ENCODE results near the gene PDZRN3.

The PDZRN3 gene

DNA sequence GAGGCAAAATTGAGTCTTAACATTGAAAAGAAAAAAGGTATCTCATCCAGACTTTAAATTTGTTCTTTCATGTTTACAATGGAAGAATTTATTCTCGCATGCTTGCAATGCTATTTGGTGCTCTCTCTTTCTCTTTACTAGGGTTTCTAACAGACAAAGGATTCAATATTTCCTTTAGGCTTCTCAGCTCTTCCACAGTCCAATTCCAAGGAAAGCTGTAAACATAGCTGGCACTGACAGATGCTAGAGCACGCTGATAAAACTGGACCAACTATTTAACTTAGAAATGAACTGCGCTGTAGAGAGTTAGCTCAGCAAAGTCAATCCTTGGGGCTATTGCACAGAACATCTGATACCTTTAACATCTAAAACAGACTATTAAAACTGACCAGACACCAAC is 81.3 kb downstream of the PDZRN3 start:
- no peak overlapping the region for H3K4me3 Mint-ChIP-seq
- H3K4me1 Mint-ChIP-seq (ENCODE audit: low read depth): no peaks in the 10 kb centered on the region
- no peak overlapping the region for H3K27ac Mint-ChIP-seq
- H3K36me3 Mint-ChIP-seq (ENCODE audit: low read depth): no peaks in the 10 kb centered on the region
- H3K9me3 Mint-ChIP-seq: no peaks in the 10 kb centered on the region
- H3K27me3 Mint-ChIP-seq: peaks cover 3% of the 10 kb centered on the region

DNA sequence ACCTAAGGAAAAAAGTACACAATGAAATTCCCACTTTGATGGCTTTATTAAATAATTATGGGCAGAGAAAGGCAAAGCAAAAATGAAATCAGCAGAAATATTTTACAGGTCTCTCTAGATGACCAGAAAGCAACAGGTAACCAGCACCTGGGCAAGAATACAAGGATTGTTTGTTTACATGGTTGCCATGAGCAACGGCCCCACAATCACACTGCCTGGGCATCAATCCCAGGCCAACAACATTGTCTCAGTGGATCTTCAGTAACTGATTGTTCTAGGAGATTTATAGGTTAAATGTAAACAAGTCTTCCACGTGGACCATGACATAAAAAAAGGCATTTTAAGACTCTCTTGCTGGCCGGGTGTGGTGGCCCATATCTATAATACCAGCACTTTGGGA is 82.6 kb downstream of the PDZRN3 start:
- Mint-ChIP-seq H3K4me3 (no peak overlapping the region), H3K27ac (no peak overlapping the region), H3K4me1 (ENCODE audit: low read depth) (no peaks in the 10 kb centered on the region), H3K36me3 (ENCODE audit: low read depth) (no peaks in the 10 kb centered on the region), H3K9me3 (no peaks in the 10 kb centered on the region), H3K27me3 (peaks cover 3% of the 10 kb centered on the region)

DNA sequence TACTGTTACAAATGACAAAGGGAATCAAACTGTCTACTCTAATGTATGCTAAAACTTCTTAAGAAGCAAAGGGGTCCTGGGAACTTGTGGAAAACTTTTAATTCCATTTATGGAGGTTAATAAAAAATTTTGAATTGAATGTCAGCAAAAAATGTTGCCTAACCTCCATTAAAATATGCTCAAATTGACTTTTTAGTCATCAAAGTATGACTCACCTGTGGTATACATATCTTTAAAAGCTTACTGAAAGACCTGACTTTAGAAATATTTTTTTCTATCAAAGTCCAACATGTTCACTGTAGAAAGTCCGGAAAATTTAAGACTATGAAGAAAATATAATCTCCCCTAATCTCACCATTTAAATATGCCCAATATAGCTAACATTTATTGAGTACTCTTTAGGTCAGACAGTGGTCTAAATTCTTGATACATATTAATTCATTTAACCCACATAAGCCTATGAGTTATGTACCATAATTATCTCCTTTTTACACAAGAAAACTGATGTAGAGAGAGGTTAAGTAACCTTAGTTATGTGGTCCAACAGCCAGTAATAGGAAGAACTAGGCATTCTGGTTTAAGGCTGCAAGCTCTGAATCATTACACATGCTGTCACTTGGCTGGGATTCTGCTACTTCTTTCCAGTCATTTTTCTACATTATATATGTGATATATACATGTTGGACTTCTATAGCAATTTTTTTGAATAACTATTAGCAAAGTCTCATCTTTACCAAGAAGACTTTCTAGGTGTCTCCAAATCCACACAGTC is 83.6 kb downstream of the PDZRN3 start:
- peaks cover 3% of the 10 kb centered on the region for H3K27me3 Mint-ChIP-seq
- H3K4me1 Mint-ChIP-seq (ENCODE audit: low read depth): no peaks in the 10 kb centered on the region
- no peaks in the 10 kb centered on the region for H3K9me3 Mint-ChIP-seq
- H3K36me3 Mint-ChIP-seq (ENCODE audit: low read depth): no peaks in the 10 kb centered on the region
- no peak overlapping the region for H3K27ac Mint-ChIP-seq
- H3K4me3 Mint-ChIP-seq: no peak overlapping the region

DNA sequence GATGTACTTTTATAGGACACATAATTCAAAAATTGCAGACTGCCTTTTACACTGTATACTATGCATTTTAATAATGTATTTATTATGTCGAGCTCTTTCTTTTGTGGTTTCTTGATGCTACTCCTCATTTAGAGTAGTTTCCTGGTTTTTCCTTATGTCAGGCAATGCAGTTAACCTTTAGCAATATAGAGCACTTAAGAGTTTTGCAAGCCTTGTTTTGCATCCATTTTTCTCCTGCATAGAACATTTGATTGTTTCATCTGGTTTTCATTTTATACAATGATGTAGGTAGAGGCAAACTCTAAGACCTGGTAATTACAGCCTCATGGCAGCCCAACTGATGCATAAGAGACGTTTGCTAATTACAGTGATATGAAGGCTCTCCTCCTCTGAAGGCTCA is 86.3 kb downstream of the PDZRN3 start:
- Mint-ChIP-seq H3K27ac (no peak overlapping the region), H3K9me3 (no peaks in the 10 kb centered on the region), H3K36me3 (ENCODE audit: low read depth) (no peaks in the 10 kb centered on the region), H3K4me1 (ENCODE audit: low read depth) (no peaks in the 10 kb centered on the region), H3K4me3 (no peak overlapping the region), H3K27me3 (peaks cover 8% of the 10 kb centered on the region)

DNA sequence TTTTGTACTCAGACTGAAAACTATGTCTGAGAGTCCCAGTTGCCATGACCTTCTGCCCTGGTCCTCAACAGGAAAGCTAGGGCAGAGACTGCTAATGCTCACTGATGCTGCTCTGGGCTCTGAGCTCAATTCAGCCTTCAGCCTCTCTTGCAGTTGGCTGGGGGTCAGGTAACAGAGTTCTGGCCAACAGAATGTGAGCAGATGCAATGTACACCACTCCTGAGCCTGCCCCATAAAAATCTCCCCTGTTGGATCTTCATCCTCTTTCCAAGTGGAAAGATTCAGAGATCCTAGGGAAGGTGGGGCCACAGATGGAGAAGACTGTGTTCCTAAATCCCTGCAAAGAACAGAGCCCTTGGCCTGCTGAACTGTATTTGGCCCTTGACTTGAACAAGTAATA is 87.8 kb downstream of the PDZRN3 start:
- no peaks in the 10 kb centered on the region for H3K9me3 Mint-ChIP-seq
- H3K4me1 Mint-ChIP-seq (ENCODE audit: low read depth): no peaks in the 10 kb centered on the region
- H3K36me3 Mint-ChIP-seq (ENCODE audit: low read depth): no peaks in the 10 kb centered on the region
- no peak overlapping the region for H3K27ac Mint-ChIP-seq
- H3K27me3 Mint-ChIP-seq: peaks cover 7% of the 10 kb centered on the region
- H3K4me3 Mint-ChIP-seq: no peak overlapping the region

DNA sequence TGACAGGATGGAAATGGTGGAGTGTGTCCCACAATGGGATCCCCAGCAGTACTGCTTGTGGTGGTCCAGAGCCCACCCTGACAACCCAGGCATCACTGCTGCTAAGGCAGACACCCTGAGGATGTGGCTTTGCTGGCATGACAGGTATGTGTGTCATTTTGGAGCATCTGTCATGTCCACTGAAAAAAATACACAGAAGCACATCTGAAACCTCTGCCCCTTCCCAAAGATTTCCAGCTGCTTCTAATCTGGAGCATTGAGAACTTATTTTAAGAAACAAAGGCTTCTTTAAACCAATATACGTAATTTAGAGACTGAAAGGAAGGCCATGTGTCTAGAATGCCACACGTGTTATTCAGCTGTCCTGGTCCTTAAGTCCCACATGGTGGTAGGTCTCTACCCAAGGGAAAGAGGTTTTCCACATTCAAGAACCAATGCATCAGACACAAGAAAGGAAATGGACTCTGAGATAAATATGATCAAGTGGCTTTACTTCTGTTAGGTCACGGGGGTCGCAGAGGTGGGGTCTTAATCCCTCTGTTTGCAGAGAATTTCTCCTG is 88.3 kb downstream of the PDZRN3 start:
- no peaks in the 10 kb centered on the region for H3K36me3 Mint-ChIP-seq (ENCODE audit: low read depth)
- H3K27ac Mint-ChIP-seq: no peak overlapping the region
- peaks cover 7% of the 10 kb centered on the region for H3K27me3 Mint-ChIP-seq
- no peak overlapping the region for H3K4me3 Mint-ChIP-seq
- H3K4me1 Mint-ChIP-seq (ENCODE audit: low read depth): no peaks in the 10 kb centered on the region
- H3K9me3 Mint-ChIP-seq: peaks cover under 1% of the 10 kb centered on the region

DNA sequence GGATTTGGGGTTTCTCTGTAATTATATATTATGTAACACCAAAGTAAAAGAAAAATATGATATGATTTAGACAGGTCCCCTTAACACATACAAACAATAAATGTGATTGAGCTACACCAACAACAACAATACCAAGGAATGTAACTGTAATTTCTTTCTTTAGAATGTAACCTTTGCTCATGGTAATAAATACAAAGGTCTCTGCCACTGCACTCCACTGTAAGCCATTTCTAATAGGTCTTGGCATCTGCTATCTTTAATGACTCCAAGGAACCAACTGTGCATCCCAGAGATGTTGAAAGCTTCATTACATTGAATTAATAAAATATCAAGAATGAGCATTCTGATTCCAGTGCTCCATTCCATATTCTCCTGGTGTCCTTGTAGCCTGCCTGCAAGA is 88.8 kb downstream of the PDZRN3 start:
- no peak overlapping the region for H3K27ac Mint-ChIP-seq
- H3K27me3 Mint-ChIP-seq: peaks cover 11% of the 10 kb centered on the region
- H3K36me3 Mint-ChIP-seq (ENCODE audit: low read depth): no peaks in the 10 kb centered on the region
- peaks cover 4% of the 10 kb centered on the region for H3K9me3 Mint-ChIP-seq
- H3K4me3 Mint-ChIP-seq: no peak overlapping the region
- H3K4me1 Mint-ChIP-seq (ENCODE audit: low read depth): no peaks in the 10 kb centered on the region

DNA sequence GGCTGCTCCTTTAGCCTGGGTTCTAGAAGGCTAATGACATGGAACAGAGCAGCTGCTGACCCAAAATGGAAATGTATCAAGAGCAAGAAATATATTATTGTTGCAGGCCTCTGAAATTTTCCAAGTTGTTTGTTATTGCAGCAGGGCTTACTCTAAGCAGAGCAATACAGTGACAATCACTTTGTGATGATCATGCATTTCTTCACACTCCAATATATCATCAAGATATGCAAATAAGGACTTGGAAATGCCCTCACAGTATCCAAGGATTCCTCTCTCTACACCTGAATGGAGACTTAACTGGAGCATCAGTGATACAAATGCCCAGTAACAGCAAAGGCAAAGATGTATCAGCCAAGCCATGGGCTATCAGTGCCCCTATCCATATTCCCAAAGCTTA is 89.6 kb downstream of the PDZRN3 start:
- Mint-ChIP-seq H3K27me3 (peaks cover 11% of the 10 kb centered on the region), H3K4me3 (no peak overlapping the region), H3K27ac (no peak overlapping the region), H3K9me3 (peaks cover 4% of the 10 kb centered on the region), H3K36me3 (ENCODE audit: low read depth) (no peaks in the 10 kb centered on the region), H3K4me1 (ENCODE audit: low read depth) (no peaks in the 10 kb centered on the region)

DNA sequence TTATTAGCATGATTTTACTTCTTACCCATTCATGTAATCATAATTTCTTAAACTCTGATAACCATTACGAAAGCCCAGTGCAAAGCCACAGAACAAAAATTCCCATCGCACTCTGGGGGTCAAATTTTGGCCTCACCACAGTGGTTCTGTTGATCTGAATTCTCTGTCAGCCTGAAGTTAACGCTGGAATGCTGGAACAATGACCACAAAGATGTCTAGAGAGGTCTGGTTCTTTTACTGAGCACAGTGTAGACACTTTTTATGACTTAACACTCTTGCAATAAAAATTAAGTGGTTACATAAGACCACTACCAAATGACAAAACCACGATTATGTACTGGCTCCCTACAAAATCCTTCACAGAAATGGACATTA is 94.7 kb downstream of the PDZRN3 start:
- Mint-ChIP-seq H3K4me1 (ENCODE audit: low read depth) (no peaks in the 10 kb centered on the region), H3K36me3 (ENCODE audit: low read depth) (no peaks in the 10 kb centered on the region), H3K27me3 (peaks cover 11% of the 10 kb centered on the region), H3K4me3 (no peak overlapping the region), H3K9me3 (peaks cover 4% of the 10 kb centered on the region), H3K27ac (no peak overlapping the region)

DNA sequence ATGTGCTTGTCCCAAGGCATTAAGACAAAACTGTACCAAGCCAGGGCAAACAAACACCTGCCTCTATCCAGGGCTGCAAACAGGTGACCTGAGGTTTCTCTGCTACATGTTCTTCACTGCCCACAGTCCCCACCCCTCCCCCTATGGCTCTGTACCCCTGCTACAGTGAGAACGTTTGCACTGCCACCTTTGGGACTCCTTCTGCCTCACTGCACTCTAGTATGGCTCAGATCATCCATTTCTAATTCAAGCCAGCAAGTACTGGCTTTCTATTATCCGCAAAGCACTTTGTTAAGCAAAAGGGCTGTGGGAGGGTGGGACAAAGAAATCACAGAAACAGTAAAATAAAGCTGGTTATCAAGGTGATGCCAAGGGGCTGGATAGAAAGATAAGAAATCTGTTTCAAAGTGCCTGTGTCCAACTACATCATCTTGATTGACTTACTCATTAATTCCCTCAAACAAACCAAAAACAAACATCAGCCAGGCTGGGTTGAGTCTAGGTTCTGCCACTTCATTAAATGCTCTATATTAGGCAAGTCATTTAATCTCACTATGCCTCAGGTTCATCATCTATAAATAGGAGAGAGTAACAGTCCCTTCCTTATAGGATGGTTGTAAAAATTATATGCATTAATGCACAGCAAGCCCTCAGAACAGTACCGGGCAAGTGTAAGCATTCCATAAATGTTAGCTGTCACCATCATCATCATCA is 95.3 kb downstream of the PDZRN3 start:
- H3K36me3 Mint-ChIP-seq (ENCODE audit: low read depth): no peaks in the 10 kb centered on the region
- H3K4me3 Mint-ChIP-seq: no peak overlapping the region
- H3K9me3 Mint-ChIP-seq: peaks cover 4% of the 10 kb centered on the region
- no peaks in the 10 kb centered on the region for H3K4me1 Mint-ChIP-seq (ENCODE audit: low read depth)
- peaks cover 6% of the 10 kb centered on the region for H3K27me3 Mint-ChIP-seq
- H3K27ac Mint-ChIP-seq: no peak overlapping the region

DNA sequence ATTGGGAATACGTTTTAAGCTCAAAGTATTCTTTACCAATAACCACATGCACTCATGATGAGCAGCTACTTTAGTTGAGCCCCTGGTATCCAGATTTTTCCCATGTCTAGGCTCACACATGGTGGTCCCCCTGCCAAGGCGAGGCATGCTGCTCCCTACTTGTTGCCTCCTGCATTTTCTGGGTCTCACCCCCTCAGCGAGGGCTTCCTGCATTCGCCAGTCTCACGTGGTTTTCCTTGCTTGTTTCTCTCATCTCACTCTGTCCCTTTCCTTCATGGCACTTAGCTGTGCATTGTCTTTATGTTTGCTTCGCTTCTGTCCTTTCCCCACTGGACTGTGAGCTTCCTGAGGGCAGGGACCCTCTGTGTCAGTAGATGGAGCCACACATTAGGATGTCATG is 99.2 kb downstream of the PDZRN3 start:
- H3K9me3 Mint-ChIP-seq: peaks cover 10% of the 10 kb centered on the region
- H3K27ac Mint-ChIP-seq: no peak overlapping the region
- no peaks in the 10 kb centered on the region for H3K36me3 Mint-ChIP-seq (ENCODE audit: low read depth)
- H3K4me3 Mint-ChIP-seq: no peak overlapping the region
- H3K27me3 Mint-ChIP-seq: no peaks in the 10 kb centered on the region
- H3K4me1 Mint-ChIP-seq (ENCODE audit: low read depth): no peaks in the 10 kb centered on the region

DNA sequence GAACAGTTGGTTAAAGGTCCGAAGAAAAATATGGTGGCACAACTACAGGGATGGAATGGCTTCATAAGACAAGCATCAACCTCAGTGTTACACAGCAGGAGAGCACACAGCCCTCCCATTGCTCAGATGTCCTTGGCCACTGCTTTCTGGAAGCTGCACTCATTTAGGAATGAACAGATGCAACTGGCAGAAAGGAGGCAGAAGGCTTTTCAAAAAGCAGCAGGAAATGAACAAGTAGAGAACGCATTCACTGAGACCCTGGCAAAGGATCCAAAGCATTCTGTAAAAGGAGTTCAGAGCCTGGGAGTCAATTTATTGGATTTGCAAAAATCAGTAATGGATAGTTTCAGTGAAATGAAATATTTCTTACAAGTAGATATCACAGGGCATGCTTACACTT is 101.1 kb downstream of the PDZRN3 start:
- no peaks in the 10 kb centered on the region for H3K4me1 Mint-ChIP-seq (ENCODE audit: low read depth)
- H3K9me3 Mint-ChIP-seq: peaks cover 10% of the 10 kb centered on the region
- H3K4me3 Mint-ChIP-seq: no peak overlapping the region
- H3K36me3 Mint-ChIP-seq (ENCODE audit: low read depth): no peaks in the 10 kb centered on the region
- no peaks in the 10 kb centered on the region for H3K27me3 Mint-ChIP-seq
- no peak overlapping the region for H3K27ac Mint-ChIP-seq

DNA sequence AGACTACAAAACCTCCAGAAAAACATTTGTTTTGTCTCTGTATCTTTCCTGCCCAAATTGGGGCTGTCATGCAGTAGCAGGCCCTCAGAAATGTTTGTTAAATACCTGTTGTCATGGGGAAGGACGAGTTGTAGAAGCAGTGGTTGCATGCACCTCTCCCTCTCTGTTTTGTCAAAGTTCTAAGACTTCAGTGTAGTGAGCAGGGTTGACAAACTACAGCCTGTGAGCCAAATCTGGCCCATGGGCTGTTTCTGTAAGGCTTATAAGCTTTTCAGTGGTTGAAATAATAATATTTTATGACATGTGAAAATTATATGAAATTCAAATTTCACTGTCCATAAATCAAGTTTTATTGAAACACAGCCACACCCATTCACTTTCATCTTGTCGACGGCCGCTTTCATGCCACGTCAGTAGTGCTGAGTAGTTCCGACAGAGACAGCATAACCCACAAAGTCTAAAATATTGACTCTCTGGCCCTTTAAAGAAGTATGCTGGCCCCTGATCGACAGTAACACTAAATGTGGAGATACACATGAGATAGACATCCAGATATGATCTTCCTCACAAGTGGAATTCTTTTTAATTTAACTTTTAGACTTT is 102.9 kb downstream of the PDZRN3 start:
- Mint-ChIP-seq H3K9me3 (peaks cover 10% of the 10 kb centered on the region), H3K36me3 (ENCODE audit: low read depth) (no peaks in the 10 kb centered on the region), H3K27ac (no peak overlapping the region)

DNA sequence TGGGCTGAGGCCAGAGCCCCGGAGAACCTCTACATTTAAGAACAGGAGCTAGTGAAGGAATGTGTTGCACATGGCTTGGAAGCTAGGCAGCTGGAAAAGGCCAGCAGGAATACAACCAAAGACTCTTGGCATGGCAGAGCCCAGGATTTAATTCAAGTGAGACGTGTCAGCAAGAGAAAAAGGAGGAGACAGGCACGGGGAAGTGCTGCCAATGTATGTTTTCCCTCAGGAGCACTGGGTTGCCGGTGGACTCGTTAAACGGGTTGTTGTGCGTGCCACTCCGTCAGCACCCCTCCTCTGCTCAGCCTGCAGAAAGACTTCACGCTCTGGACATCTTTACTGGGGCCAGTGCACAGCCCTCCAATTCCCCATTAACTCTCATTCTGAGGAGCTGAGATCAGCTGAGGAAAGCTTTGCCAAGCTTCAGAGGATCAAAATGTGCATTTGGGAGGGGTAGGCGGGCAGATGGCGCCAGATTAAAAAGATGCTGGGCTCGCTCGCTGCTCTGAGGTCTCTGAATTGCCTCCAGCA is 103.7 kb downstream of the PDZRN3 start:
- no peak overlapping the region for H3K4me3 Mint-ChIP-seq
- H3K4me1 Mint-ChIP-seq (ENCODE audit: low read depth): no peaks in the 10 kb centered on the region
- peaks cover 10% of the 10 kb centered on the region for H3K9me3 Mint-ChIP-seq
- H3K27me3 Mint-ChIP-seq: no peaks in the 10 kb centered on the region
- no peaks in the 10 kb centered on the region for H3K36me3 Mint-ChIP-seq (ENCODE audit: low read depth)
- H3K27ac Mint-ChIP-seq: no peak overlapping the region

More for the DNA sequence above, 102.9 kb downstream of the PDZRN3 start:
- H3K4me1 Mint-ChIP-seq (ENCODE audit: low read depth): no peaks in the 10 kb centered on the region
- H3K4me3 Mint-ChIP-seq: no peak overlapping the region
- H3K27me3 Mint-ChIP-seq: no peaks in the 10 kb centered on the region

DNA sequence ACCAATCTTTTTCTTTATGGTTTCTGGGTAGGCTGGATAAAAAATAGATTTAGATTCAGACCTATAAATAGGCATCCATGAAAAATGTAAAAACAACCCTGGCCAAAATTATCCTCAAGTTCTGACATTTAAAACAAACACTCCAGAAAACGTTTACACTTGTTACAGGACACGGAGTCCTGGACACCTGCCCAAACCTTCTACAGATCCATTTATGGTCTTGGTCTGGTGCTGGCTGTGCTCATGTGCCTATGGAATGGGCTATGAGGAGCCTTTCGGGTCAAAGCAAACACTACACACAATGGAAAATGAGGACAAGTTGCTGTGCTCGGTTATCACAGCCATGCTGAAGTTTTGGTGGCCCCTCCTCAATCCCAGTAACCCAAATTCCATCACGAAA is 108.1 kb downstream of the PDZRN3 start:
- Mint-ChIP-seq H3K4me1 (ENCODE audit: low read depth) (no peaks in the 10 kb centered on the region), H3K36me3 (ENCODE audit: low read depth) (no peaks in the 10 kb centered on the region), H3K9me3 (peaks cover 1% of the 10 kb centered on the region), H3K27ac (no peak overlapping the region), H3K27me3 (no peaks in the 10 kb centered on the region), H3K4me3 (no peak overlapping the region)

All from stimulated activated naive CD8-positive, alpha-beta T cell treated with anti-CD3 and anti-CD28 coated beads, Interleukin-15, Interleukin-2, amounts not matched to agents 100 ng/mL and 50 ng/mL, for 24 hours (primary cell).